WTC11 (cell line): ENCODE results near the gene ORC4. TPM values are rescaled to one million over a fixed set of nuclear protein-coding genes. Genes with fewer than 3 reads are reported as not detected.

Source experiments
- ATAC-seq: fragments of 200-7000 bp; cut with Tn5 transposase; 2 replicates; pipeline ENCODE4 v1.10.0; 2021; ENCODE audit warnings: mild to moderate bottlenecking, moderate library complexity
- CTCF ChIA-PET: fragments of 300-600 bp; sonication (Branson Sonifier 250); formaldehyde crosslinking; loops from one replicate; lab custom pipeline; 2021; ENCODE audit warnings: antibody characterized with exemption; lab: Charles Lee
- POLR2A ChIA-PET: fragments of 350-600 bp; sonication (Branson Sonifier 250); formaldehyde crosslinking; loops from one replicate; lab custom pipeline; 2021; ENCODE audit warnings: antibody characterized with exemption; lab: Charles Lee
- DNase-seq: peaks from one replicate; pipeline ENCODE4 v3.0.0; 2021; ENCODE audit warnings: low spot score
- H3K27ac Mint-ChIP-seq: 2 replicates; pipeline ENCODE4 v1.8.0; 2021; ENCODE audit warnings: mixed read lengths
- H3K27me3 Mint-ChIP-seq: 2 replicates; pipeline ENCODE4 v1.8.0; 2021; ENCODE audit warnings: low read depth, mild to moderate bottlenecking, moderate library complexity, mixed read lengths
- H3K36me3 Mint-ChIP-seq: 2 replicates; pipeline ENCODE4 v1.8.0; 2021; ENCODE audit warnings: mixed read lengths
- H3K4me1 Mint-ChIP-seq: 2 replicates; pipeline ENCODE4 v1.8.0; 2022; ENCODE audit warnings: mixed read lengths
- H3K4me3 Mint-ChIP-seq: 2 replicates; pipeline ENCODE4 v1.8.0; 2021; ENCODE audit warnings: mild to moderate bottlenecking, moderate library complexity, mixed read lengths
- H3K9me3 Mint-ChIP-seq: 2 replicates; pipeline ENCODE4 v1.8.0; 2021; ENCODE audit warnings: mixed read lengths
- ATF6 ChIP-seq: sonication (generic); formaldehyde crosslinking; IDR thresholded peaks from 2 replicates; pipeline ENCODE4 v1.8.1; 2023; ENCODE audit warnings: mild to moderate bottlenecking, missing genetic modification reagents
- ELF4 ChIP-seq: sonication (generic); formaldehyde crosslinking; IDR thresholded peaks from 2 replicates; pipeline ENCODE4 v1.8.1; 2022; ENCODE audit warnings: low read depth, mild to moderate bottlenecking, moderate library complexity, missing genetic modification reagents
- EMX1 ChIP-seq: fragments of 250-450 bp; sonication (Bioruptor Pico); IDR thresholded peaks from 2 replicates; pipeline ENCODE4 v1.8.0; 2021; ENCODE audit warnings: mild to moderate bottlenecking
- ESRRA ChIP-seq: sonication (generic); formaldehyde crosslinking; IDR thresholded peaks from 2 replicates; pipeline ENCODE4 v1.8.1; 2022; ENCODE audit warnings: mild to moderate bottlenecking, missing genetic modification reagents, borderline replicate concordance
- GABPB1 ChIP-seq: sonication (generic); formaldehyde crosslinking; IDR thresholded peaks from 2 replicates; pipeline ENCODE4 v1.8.1; 2023; ENCODE audit warnings: mild to moderate bottlenecking, missing genetic modification reagents
- MXD4 ChIP-seq: fragments of 250-450 bp; sonication (Bioruptor Pico); IDR thresholded peaks from 2 replicates; pipeline ENCODE4 v1.8.0; 2021; ENCODE audit warnings: mild to moderate bottlenecking, moderate library complexity, borderline replicate concordance
- MYBL2 ChIP-seq: sonication (generic); formaldehyde crosslinking; IDR thresholded peaks from 2 replicates; pipeline ENCODE4 v1.8.1; 2023; ENCODE audit warnings: mild to moderate bottlenecking, moderate library complexity, missing genetic modification reagents
- NR3C1 ChIP-seq: sonication (generic); formaldehyde crosslinking; conservative IDR thresholded peaks from 2 replicates; pipeline ENCODE4 v1.8.1; 2023; ENCODE audit warnings: low read depth, mild to moderate bottlenecking, missing genetic modification reagents
- PREB ChIP-seq: sonication (generic); formaldehyde crosslinking; IDR thresholded peaks from 2 replicates; pipeline ENCODE4 v1.8.1; 2022; ENCODE audit warnings: mild to moderate bottlenecking, missing genetic modification reagents, moderate library complexity, borderline replicate concordance
- PRRX2 ChIP-seq: fragments of 250-450 bp; sonication (Bioruptor Pico); IDR thresholded peaks from 2 replicates; pipeline ENCODE4 v1.8.0; 2021; ENCODE audit warnings: mild to moderate bottlenecking
- RORB ChIP-seq: fragments of 250-450 bp; sonication (Bioruptor Pico); IDR thresholded peaks from 2 replicates; pipeline ENCODE4 v1.9.0; 2021; ENCODE audit warnings: mild to moderate bottlenecking
- SOX15 ChIP-seq: fragments of 250-450 bp; sonication (Bioruptor Pico); IDR thresholded peaks from 2 replicates; pipeline ENCODE4 v1.9.0; 2021; ENCODE audit warnings: mild to moderate bottlenecking
- USF2 ChIP-seq: sonication (generic); formaldehyde crosslinking; IDR thresholded peaks from 2 replicates; pipeline ENCODE4 v1.8.1; 2023; ENCODE audit warnings: mild to moderate bottlenecking, missing genetic modification reagents, moderate library complexity
- ZNF219 ChIP-seq: sonication (generic); formaldehyde crosslinking; IDR thresholded peaks from 2 replicates; pipeline ENCODE4 v1.8.0; 2023; ENCODE audit warnings: missing genetic modification reagents, mild to moderate bottlenecking, borderline replicate concordance
- ZNF232 ChIP-seq: sonication (generic); formaldehyde crosslinking; IDR thresholded peaks from 2 replicates; pipeline ENCODE4 v1.8.0; 2022; ENCODE audit warnings: mild to moderate bottlenecking, missing genetic modification reagents
- ZNF263 ChIP-seq: sonication (generic); formaldehyde crosslinking; IDR thresholded peaks from 2 replicates; pipeline ENCODE4 v1.8.1; 2022; ENCODE audit warnings: low read depth, mild to moderate bottlenecking, moderate library complexity, missing genetic modification reagents
- ZNF317 ChIP-seq: sonication (generic); formaldehyde crosslinking; IDR thresholded peaks from 2 replicates; pipeline ENCODE4 v1.8.1; 2023; ENCODE audit warnings: low read depth, mild to moderate bottlenecking, moderate library complexity, missing genetic modification reagents, borderline replicate concordance
- ZNF396 ChIP-seq: fragments of 250-450 bp; sonication (Bioruptor Pico); IDR thresholded peaks from 2 replicates; pipeline ENCODE4 v1.8.0; 2021; ENCODE audit warnings: mild to moderate bottlenecking, moderate library complexity, borderline replicate concordance
- ZNF671 ChIP-seq: fragments of 250-450 bp; sonication (Bioruptor Pico); IDR thresholded peaks from 2 replicates; pipeline ENCODE4 v1.8.0; 2021; ENCODE audit warnings: mild to moderate bottlenecking
- total RNA-seq: library from RNA; stranded (reverse); gene quantifications from 3 replicates; pipeline ENCODE4 v1.2.3, GENCODE V29; 2021
- TF ChIP-seq, protein P1 (sequence below): sonication (generic); formaldehyde crosslinking; IDR thresholded peaks from 2 replicates; pipeline ENCODE4 v1.8.1; 2023; ENCODE audit warnings: mild to moderate bottlenecking, missing genetic modification reagents, moderate library complexity
- TF ChIP-seq, protein P2 (sequence below): sonication (generic); formaldehyde crosslinking; conservative IDR thresholded peaks from 2 replicates; pipeline ENCODE4 v1.8.1; 2023; ENCODE audit warnings: mild to moderate bottlenecking, low read depth, missing genetic modification reagents, moderate library complexity
- TF ChIP-seq, protein P3 (sequence below): sonication (generic); formaldehyde crosslinking; IDR thresholded peaks from 2 replicates; pipeline ENCODE4 v1.8.1; 2023; ENCODE audit warnings: mild to moderate bottlenecking, moderate library complexity, missing genetic modification reagents
- TF ChIP-seq, protein P4 (sequence below): fragments of 250-450 bp; sonication (Bioruptor Pico); IDR thresholded peaks from 2 replicates; pipeline ENCODE4 v1.8.0; 2021; ENCODE audit warnings: mild to moderate bottlenecking

ORC4 gene
- total RNA-seq, 1 experiment from 2014 or later, result 57.9 TPM

- ChIA-PET POLR2A (no interaction called here), CTCF (no interaction called here)
- no peak for DNase-seq
- Mint-ChIP-seq H3K27ac (no peak overlapping the region), H3K9me3 (no peaks in the 10 kb centered on the region), H3K4me1 (peaks cover 31% of the 10 kb centered on the region), H3K27me3 (no peaks in the 10 kb centered on the region), H3K4me3 (no peak overlapping the region), H3K36me3 (no peaks in the 10 kb centered on the region)
- TF ChIP-seq ESRRA (CRISPR knock-in tag) (no peak), GABPB1 (CRISPR knock-in tag) (no peak), SOX15 (CRISPR knock-in tag) (no peak), ZNF232 (CRISPR knock-in tag) (no peak), ZNF396 (CRISPR knock-in tag) (no peak)
- TF ChIP-seq, protein P1, sequence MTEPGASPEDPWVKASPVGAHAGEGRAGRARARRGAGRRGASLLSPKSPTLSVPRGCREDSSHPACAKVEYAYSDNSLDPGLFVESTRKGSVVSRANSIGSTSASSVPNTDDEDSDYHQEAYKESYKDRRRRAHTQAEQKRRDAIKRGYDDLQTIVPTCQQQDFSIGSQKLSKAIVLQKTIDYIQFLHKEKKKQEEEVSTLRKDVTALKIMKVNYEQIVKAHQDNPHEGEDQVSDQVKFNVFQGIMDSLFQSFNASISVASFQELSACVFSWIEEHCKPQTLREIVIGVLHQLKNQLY (CRISPR knock-in tag), result no peak
- TF ChIP-seq, protein P2, sequence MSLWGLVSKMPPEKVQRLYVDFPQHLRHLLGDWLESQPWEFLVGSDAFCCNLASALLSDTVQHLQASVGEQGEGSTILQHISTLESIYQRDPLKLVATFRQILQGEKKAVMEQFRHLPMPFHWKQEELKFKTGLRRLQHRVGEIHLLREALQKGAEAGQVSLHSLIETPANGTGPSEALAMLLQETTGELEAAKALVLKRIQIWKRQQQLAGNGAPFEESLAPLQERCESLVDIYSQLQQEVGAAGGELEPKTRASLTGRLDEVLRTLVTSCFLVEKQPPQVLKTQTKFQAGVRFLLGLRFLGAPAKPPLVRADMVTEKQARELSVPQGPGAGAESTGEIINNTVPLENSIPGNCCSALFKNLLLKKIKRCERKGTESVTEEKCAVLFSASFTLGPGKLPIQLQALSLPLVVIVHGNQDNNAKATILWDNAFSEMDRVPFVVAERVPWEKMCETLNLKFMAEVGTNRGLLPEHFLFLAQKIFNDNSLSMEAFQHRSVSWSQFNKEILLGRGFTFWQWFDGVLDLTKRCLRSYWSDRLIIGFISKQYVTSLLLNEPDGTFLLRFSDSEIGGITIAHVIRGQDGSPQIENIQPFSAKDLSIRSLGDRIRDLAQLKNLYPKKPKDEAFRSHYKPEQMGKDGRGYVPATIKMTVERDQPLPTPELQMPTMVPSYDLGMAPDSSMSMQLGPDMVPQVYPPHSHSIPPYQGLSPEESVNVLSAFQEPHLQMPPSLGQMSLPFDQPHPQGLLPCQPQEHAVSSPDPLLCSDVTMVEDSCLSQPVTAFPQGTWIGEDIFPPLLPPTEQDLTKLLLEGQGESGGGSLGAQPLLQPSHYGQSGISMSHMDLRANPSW (CRISPR knock-in tag), result no peak
- ATAC-seq, result no peak
Measured at GRCh38 chr2:147886136-147886535, 134.4 kb downstream of the ORC4 start.

DNA sequence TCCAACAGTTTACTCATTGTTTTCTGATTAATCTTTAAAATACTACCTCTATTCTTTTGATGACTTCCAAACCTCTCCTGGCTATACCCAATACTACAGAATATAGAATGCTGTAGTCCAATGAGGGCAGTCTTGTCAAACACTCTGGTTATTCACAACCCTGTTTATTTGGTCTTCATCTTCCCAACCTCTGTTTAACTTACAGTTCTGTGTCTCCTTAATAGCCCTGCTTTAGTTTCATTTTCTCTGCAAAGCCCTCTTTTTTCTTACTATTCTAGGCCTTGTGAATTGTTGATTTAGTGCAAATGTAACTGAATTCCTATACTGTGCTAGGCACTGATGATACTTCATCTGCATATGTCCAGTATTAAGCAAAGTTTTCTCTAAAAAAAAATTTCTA, 135.7 kb downstream of the ORC4 start:
- Mint-ChIP-seq H3K27me3 (no peaks in the 10 kb centered on the region), H3K4me1 (peaks cover 39% of the 10 kb centered on the region), H3K9me3 (no peaks in the 10 kb centered on the region), H3K4me3 (no peak overlapping the region), H3K27ac (peak overlapping the region; percentile 54), H3K36me3 (no peaks in the 10 kb centered on the region)
- CTCF ChIA-PET, result no interaction called here
- TF ChIP-seq USF2 (CRISPR knock-in tag) (no peak), EMX1 (no peak), NR3C1 (no peak), ZNF263 (CRISPR knock-in tag) (no peak), MXD4 (CRISPR knock-in tag) (no peak), RORB (CRISPR knock-in tag) (no peak), ELF4 (CRISPR knock-in tag) (no peak), PREB (CRISPR knock-in tag) (no peak), ZNF317 (CRISPR knock-in tag) (no peak), ZNF671 (CRISPR knock-in tag) (no peak), PRRX2 (no peak), SOX15 (CRISPR knock-in tag) (no peak), MYBL2 (CRISPR knock-in tag) (no peak), ZNF219 (CRISPR knock-in tag) (no peak), ATF6 (CRISPR knock-in tag) (no peak)
- TF ChIP-seq, protein P3, sequence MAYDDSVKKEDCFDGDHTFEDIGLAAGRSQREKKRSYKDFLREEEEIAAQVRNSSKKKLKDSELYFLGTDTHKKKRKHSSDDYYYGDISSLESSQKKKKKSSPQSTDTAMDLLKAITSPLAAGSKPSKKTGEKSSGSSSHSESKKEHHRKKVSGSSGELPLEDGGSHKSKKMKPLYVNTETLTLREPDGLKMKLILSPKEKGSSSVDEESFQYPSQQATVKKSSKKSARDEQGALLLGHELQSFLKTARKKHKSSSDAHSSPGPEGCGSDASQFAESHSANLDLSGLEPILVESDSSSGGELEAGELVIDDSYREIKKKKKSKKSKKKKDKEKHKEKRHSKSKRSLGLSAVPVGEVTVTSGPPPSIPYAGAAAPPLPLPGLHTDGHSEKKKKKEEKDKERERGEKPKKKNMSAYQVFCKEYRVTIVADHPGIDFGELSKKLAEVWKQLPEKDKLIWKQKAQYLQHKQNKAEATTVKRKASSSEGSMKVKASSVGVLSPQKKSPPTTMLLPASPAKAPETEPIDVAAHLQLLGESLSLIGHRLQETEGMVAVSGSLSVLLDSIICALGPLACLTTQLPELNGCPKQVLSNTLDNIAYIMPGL (CRISPR knock-in tag), result no peak
- TF ChIP-seq, protein P4, sequence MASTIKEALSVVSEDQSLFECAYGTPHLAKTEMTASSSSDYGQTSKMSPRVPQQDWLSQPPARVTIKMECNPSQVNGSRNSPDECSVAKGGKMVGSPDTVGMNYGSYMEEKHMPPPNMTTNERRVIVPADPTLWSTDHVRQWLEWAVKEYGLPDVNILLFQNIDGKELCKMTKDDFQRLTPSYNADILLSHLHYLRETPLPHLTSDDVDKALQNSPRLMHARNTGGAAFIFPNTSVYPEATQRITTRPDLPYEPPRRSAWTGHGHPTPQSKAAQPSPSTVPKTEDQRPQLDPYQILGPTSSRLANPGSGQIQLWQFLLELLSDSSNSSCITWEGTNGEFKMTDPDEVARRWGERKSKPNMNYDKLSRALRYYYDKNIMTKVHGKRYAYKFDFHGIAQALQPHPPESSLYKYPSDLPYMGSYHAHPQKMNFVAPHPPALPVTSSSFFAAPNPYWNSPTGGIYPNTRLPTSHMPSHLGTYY (CRISPR knock-in tag), result no peak
- POLR2A ChIA-PET, result no interaction called here
- no peak for DNase-seq
- ATAC-seq, result no peak
